Smooth muscle cell (in vitro differentiated cells): ENCODE measurements around the gene SFI1. TPM values are rescaled to one million over a fixed set of nuclear protein-coding genes. Genes with fewer than 3 reads are reported as not detected.
A peak's percentile ranks its signal among the peaks of the same experiment; 100 is the strongest.
"Not testable (repeated sequence)": the region's sequence is repeated elsewhere in the genome, so short reads cannot be mapped to it uniquely, and the experiment has no call there.

ENCODE experiments used
- DNase-seq: peaks from one replicate; lab custom pipeline; 2025; ENCODE audit not compliant: unreplicated experiment; lab: John Stamatoyannopoulos, UW
- H2AFZ ChIP-seq: fragments of 200-600 bp; sonication (generic); 2 replicates; pipeline ENCODE4 v1.6.0; 2016; ENCODE audit warnings: antibody characterized with exemption, low read depth, mild to moderate bottlenecking
- H3F3A ChIP-seq: fragments of 200-600 bp; sonication (generic); 2 replicates; pipeline ENCODE4 v1.6.0; 2017; ENCODE audit warnings: antibody characterized with exemption, low read depth
- H3K27ac ChIP-seq: fragments of 200-600 bp; sonication (generic); 2 replicates; pipeline ENCODE4 v1.5.1; 2016; ENCODE audit warnings: low read depth, mild to moderate bottlenecking
- H3K27me3 ChIP-seq: fragments of 200-600 bp; sonication (generic); 2 replicates; pipeline ENCODE4 v1.6.1; 2016; ENCODE audit warnings: low read depth, mild to moderate bottlenecking
- H3K36me3 ChIP-seq: fragments of 200-600 bp; sonication (generic); 2 replicates; pipeline ENCODE4 v1.5.1; 2016; ENCODE audit warnings: low read depth
- H3K4me1 ChIP-seq: fragments of 200-600 bp; sonication (generic); 2 replicates; pipeline ENCODE4 v1.5.1; 2016; ENCODE audit warnings: low read depth
- H3K4me2 ChIP-seq: fragments of 200-600 bp; sonication (generic); 2 replicates; pipeline ENCODE4 v1.6.0; 2016; ENCODE audit warnings: mild to moderate bottlenecking
- H3K4me3 ChIP-seq: fragments of 200-600 bp; sonication (generic); 2 replicates; pipeline ENCODE4 v1.5.1; 2016; ENCODE audit warnings: mild to moderate bottlenecking
- H3K79me2 ChIP-seq: fragments of 200-600 bp; sonication (generic); 2 replicates; pipeline ENCODE4 v1.6.0; 2016; ENCODE audit warnings: low read depth, mild to moderate bottlenecking
- H3K9ac ChIP-seq: fragments of 200-600 bp; sonication (generic); 2 replicates; pipeline ENCODE4 v1.6.0; 2016; ENCODE audit warnings: low read depth
- H3K9me3 ChIP-seq: fragments of 200-600 bp; sonication (generic); replicated peaks from 2 replicates; pipeline ENCODE4 v1.5.1; 2016; ENCODE audit warnings: low read depth
- H4K20me1 ChIP-seq: fragments of 200-600 bp; sonication (generic); 2 replicates; pipeline ENCODE4 v1.6.0; 2016; ENCODE audit warnings: low read depth
- WGBS: methylation state at CpG from one replicate; pipeline ENCODE4 v1.1.7; 2016; ENCODE audit warnings: low lambda C conversion rate; 5-methylcytosine and 5-hydroxymethylcytosine counted together
- polyA plus RNA-seq: library from polyadenylated mRNA; unstranded; fragments of >200 nt; fragmentation: Nextera tagmentation; extraction: Ambion mirVana; gene quantifications from 2 replicates; pipeline ENCODE4 v1.2.1, GENCODE V29; 2016
- total RNA-seq: library from RNA; depleted of rRNA; stranded (reverse); fragments of >200 nt; gene quantifications from 2 replicates; pipeline ENCODE4 v1.2.3, GENCODE V29; 2014
- TF ChIP-seq, protein P1 (sequence below): fragments of 200-600 bp; sonication (generic); IDR thresholded peaks from 2 replicates; pipeline ENCODE4 v1.5.1; 2017; ENCODE audit warnings: borderline replicate concordance, mild to moderate bottlenecking, antibody characterized with exemption; ENCODE audit not compliant: insufficient read depth, poor library complexity, severe bottlenecking

The SFI1 gene
- total and polyA plus RNA-seq, 2 experiments from 2014 or later = 8.7 to 26.9 TPM

DNA sequence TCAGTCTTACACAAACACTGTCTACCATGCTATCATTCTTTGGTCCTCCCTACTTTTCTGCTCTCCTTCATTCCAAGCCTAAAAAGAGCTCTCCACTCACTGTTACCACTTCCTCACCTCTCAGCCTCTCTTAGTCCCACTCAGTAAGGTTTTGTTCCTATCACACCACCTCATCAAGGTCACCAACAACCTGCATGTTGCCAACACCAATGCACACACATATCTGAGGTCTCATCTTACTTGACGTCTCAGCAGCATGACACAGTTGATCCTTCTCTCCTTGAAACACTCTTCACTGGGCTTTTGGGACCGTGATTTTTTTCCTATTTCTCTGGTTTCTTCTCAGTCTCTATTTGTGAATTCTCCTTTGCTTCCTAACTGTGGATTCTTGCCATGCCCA lies 157.6 kb downstream of the SFI1 start:
- no peak overlapping the region for H3K9ac ChIP-seq
- TF ChIP-seq, protein P1, sequence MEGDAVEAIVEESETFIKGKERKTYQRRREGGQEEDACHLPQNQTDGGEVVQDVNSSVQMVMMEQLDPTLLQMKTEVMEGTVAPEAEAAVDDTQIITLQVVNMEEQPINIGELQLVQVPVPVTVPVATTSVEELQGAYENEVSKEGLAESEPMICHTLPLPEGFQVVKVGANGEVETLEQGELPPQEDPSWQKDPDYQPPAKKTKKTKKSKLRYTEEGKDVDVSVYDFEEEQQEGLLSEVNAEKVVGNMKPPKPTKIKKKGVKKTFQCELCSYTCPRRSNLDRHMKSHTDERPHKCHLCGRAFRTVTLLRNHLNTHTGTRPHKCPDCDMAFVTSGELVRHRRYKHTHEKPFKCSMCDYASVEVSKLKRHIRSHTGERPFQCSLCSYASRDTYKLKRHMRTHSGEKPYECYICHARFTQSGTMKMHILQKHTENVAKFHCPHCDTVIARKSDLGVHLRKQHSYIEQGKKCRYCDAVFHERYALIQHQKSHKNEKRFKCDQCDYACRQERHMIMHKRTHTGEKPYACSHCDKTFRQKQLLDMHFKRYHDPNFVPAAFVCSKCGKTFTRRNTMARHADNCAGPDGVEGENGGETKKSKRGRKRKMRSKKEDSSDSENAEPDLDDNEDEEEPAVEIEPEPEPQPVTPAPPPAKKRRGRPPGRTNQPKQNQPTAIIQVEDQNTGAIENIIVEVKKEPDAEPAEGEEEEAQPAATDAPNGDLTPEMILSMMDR = no peak
- H4K20me1 ChIP-seq = peaks cover 57% of the 10 kb centered on the region
- H3K4me2 ChIP-seq = no peak overlapping the region
- no peaks in the 10 kb centered on the region for H3K27me3 ChIP-seq
- no peak overlapping the region for H3K4me3 ChIP-seq
- DNase-seq = no peak
- H3K27ac ChIP-seq = no peak overlapping the region
- no peaks in the 10 kb centered on the region for H3K4me1 ChIP-seq
- no peak overlapping the region for H2AFZ ChIP-seq
- H3K36me3 ChIP-seq = no peaks in the 10 kb centered on the region
- no peaks in the 10 kb centered on the region for H3K9me3 ChIP-seq
- 84% methylated on average over 2 of the region's 2 CpGs for WGBS
- H3F3A ChIP-seq = no peaks in the 10 kb centered on the region
- peaks cover 78% of the 10 kb centered on the region for H3K79me2 ChIP-seq

- no peaks in the 10 kb centered on the region for H3F3A ChIP-seq
- H3K27me3 ChIP-seq = no peaks in the 10 kb centered on the region
- H4K20me1 ChIP-seq = peaks cover 57% of the 10 kb centered on the region
- no peak overlapping the region for H3K27ac ChIP-seq
- no peak overlapping the region for H3K9ac ChIP-seq
- TF ChIP-seq, protein P1 = no peak
- WGBS = 96% methylated on average over 5 of the region's 5 CpGs
- no peaks in the 10 kb centered on the region for H3K36me3 ChIP-seq
- peaks cover 82% of the 10 kb centered on the region for H3K79me2 ChIP-seq
- no peak for DNase-seq
- H2AFZ ChIP-seq = no peak overlapping the region
- H3K4me2 ChIP-seq = no peak overlapping the region
- H3K4me3 ChIP-seq = no peak overlapping the region
- no peaks in the 10 kb centered on the region for H3K9me3 ChIP-seq
- no peaks in the 10 kb centered on the region for H3K4me1 ChIP-seq
Measured at GRCh38 chr22:31654408-31654807, 158.1 kb downstream of the SFI1 start.

GRCh38 chr22:31659246-31659645 lies 162.9 kb downstream of the SFI1 start:
- Histone ChIP-seq H3K4me1 (peaks cover 6% of the 10 kb centered on the region), H4K20me1 (peaks cover 24% of the 10 kb centered on the region), H3K27ac (peak overlapping the region; percentile 87), H3K9ac (no peak overlapping the region), H3K36me3 (no peaks in the 10 kb centered on the region), H3K27me3 (no peaks in the 10 kb centered on the region), H3F3A (no peaks in the 10 kb centered on the region), H3K9me3 (no peaks in the 10 kb centered on the region), H2AFZ (no peak overlapping the region), H3K4me2 (no peak overlapping the region), H3K4me3 (no peak overlapping the region), H3K79me2 (peaks cover 71% of the 10 kb centered on the region)
- TF ChIP-seq, protein P1 = no peak
- no peak for DNase-seq
- WGBS = 81% methylated on average over 7 of the region's 7 CpGs

- 60% methylated on average over 10 of the region's 10 CpGs for WGBS
- H3K79me2 ChIP-seq = peaks cover 57% of the 10 kb centered on the region
- H3K4me2 ChIP-seq = peak overlapping the region; percentile 94
- H3K4me1 ChIP-seq, DNase-seq, H3F3A ChIP-seq, H3K27me3 ChIP-seq, H2AFZ ChIP-seq, H3K9me3 ChIP-seq, H3K36me3 ChIP-seq: not testable (repeated sequence)
- peak overlapping the region; percentile 87 for H3K27ac ChIP-seq
- peak overlapping the region; percentile 87 for H3K4me3 ChIP-seq
- peaks cover 13% of the 10 kb centered on the region for H4K20me1 ChIP-seq
- peak overlapping the region; percentile 91 for H3K9ac ChIP-seq
Measured at GRCh38 chr22:31660860-31661341, 164.6 kb downstream of the SFI1 start.
